HG03060 (cell line): ENCODE results near the gene CFAP91.

Source experiments
- ATAC-seq: cut with Tn5 transposase; IDR thresholded peaks from one replicate; pipeline ENCODE4 v1.9.1; 2021; ENCODE audit warnings: low read depth, moderate number of reproducible peaks; ENCODE audit not compliant: unreplicated experiment

The CFAP91 gene

GRCh38 chr3:119733812-119734211 is 31.0 kb downstream of the CFAP91 start:
- no peak for ATAC-seq

DNA sequence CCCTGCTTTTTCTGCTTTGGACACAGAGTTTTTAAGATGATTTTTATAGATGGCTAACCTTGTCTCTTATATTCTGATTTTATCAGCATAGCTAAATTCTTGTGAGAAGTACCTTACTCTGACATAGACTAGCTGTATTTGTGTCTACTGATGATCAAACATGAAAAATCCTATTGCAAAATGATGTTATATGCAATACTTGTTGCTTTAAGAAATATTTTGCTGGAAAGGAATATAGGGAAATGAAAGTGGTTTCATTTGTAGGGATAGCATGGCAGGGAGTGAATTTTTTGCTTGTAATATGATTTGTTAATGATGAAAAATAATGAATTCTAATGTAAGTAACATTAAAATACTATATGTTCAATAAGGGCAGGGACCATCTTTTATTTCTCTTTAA is 35.9 kb downstream of the CFAP91 start:
- ATAC-seq: no peak

- no peak for ATAC-seq
These were observed 39.1 kb downstream of the CFAP91 start for GRCh38 chr3:119741657-119742590.

DNA sequence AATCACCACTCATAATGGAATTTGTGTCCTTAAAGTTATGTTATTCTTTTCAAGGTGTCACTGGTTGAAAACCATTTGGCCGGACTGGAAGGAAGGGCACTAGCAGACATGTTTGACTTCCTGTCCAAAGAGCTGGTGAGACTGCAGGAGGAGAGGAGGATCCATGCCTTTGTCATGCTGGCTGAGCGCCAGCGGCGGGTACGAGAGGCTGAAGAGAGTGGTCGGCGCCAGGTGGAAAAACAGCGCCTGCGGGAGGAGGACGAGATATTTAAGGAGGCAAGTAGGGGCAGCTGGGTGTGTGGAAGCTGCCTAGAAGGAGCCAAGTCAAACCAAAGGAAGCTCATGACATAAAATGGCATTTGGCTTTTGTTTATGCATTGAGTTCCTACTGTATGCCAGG is 41.1 kb downstream of the CFAP91 start:
- no peak for ATAC-seq

DNA sequence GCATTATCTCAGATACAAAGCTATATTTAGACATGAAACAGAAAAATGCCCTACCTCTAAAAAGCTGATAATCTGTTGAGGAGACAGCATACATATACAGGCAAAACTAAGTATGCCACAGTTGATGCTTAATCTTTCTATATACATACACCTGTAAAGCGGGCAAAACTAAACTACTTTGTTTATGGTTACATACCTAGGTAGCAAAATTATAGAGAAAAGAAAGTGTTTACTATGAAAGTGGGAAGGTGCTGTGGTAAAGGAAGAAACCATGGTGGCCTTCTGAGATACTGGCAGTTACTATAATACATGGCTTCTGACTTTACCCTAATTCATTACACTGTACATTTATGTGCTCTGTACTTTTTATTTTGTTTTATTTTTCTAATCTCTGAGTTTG is 43.1 kb downstream of the CFAP91 start:
- no peak for ATAC-seq

DNA sequence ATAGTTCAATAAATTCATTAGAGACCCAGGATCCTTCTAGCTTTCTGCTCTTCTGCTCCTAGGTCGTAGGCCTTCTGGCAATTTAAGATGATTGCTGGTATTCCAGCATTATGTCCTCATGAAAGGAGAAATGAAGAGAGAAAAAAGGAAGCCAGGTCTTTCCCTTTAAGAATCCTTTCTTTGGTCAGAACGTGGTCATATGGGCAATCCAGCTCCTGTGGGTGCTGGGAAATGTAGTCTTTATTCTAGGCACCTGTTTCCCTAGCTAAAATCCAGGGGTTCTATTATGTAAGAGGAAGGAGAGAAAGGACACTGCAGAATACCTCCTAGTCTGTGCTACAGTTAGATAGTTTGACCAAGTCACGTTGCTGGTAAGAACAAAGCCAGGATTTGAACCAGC is 43.6 kb downstream of the CFAP91 start:
- no peak for ATAC-seq

DNA sequence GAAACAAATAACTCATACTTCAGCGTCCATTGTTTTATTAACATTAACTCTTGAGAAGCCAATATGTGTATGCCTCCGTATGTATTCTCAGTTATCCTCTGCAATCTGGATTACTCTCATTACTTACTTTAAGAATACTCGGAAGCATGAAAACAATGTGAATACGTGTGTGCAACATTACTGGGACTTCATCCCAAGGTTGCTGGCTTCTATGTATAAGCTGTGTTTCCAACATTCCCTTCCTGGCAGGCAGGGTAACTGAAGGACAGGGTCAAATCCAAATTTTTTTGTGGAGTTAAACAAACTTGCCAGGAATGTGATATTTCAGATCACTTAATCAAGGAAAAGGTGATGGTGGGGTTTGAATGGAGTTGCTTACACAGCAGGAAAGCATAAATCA is 44.5 kb downstream of the CFAP91 start:
- ATAC-seq: no peak

GRCh38 chr3:119748991-119749390 is 46.2 kb downstream of the CFAP91 start:
- no peak for ATAC-seq

GRCh38 chr3:119751423-119751822 is 48.6 kb downstream of the CFAP91 start:
- ATAC-seq: no peak
